Measurements from ENCODE around the gene EXOSC1. TPM values are rescaled to one million over a fixed set of nuclear protein-coding genes. Genes with fewer than 3 reads are reported as not detected.

The EXOSC1 gene
- total and polyA plus RNA-seq, 2 of the 13 experiments (the other 11 are each of a cell fraction or from before 2014, with no cell fraction given): 36.3 to 39.9 TPM

DNA sequence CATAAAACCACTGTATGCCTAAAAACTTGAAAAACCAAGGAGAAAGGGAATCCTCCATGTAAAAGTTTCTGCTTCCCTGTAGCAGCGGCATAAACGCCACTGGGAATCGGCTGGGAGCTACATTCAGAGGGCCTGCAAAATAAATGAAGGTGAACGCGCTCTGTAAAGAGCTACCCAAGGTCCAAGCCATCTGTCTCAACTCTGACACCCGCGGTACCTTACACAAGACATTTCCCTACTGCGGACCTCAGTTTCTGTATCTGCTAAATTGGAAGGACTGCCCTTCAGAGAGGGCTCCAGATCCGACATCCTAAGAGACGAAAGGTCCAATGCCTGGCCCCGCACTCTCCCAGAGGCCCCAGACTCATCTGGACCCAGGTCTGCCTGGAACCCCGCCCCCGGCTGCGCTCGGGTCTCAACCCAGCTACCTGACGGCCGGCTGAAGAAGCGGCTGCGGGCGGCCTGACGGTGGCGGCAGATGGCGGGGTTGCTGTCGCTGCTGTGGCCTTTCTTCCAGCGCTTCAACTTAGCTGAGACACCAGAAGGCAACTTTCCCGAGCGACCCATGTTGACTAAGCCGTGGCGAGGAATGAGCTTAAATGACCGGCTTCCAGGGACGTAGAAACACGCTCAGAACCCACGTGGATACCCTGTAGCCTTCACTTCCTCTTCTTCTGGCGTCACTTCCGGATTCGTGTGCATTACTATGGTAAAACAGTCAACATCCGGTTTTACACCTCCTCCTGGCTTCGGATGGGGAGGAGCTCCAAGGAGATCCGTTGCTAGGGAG is 44.9 kb downstream of the EXOSC1 start, which contains the start of gene RRP12 (continued):
- TF ChIP-seq, protein P1, sequence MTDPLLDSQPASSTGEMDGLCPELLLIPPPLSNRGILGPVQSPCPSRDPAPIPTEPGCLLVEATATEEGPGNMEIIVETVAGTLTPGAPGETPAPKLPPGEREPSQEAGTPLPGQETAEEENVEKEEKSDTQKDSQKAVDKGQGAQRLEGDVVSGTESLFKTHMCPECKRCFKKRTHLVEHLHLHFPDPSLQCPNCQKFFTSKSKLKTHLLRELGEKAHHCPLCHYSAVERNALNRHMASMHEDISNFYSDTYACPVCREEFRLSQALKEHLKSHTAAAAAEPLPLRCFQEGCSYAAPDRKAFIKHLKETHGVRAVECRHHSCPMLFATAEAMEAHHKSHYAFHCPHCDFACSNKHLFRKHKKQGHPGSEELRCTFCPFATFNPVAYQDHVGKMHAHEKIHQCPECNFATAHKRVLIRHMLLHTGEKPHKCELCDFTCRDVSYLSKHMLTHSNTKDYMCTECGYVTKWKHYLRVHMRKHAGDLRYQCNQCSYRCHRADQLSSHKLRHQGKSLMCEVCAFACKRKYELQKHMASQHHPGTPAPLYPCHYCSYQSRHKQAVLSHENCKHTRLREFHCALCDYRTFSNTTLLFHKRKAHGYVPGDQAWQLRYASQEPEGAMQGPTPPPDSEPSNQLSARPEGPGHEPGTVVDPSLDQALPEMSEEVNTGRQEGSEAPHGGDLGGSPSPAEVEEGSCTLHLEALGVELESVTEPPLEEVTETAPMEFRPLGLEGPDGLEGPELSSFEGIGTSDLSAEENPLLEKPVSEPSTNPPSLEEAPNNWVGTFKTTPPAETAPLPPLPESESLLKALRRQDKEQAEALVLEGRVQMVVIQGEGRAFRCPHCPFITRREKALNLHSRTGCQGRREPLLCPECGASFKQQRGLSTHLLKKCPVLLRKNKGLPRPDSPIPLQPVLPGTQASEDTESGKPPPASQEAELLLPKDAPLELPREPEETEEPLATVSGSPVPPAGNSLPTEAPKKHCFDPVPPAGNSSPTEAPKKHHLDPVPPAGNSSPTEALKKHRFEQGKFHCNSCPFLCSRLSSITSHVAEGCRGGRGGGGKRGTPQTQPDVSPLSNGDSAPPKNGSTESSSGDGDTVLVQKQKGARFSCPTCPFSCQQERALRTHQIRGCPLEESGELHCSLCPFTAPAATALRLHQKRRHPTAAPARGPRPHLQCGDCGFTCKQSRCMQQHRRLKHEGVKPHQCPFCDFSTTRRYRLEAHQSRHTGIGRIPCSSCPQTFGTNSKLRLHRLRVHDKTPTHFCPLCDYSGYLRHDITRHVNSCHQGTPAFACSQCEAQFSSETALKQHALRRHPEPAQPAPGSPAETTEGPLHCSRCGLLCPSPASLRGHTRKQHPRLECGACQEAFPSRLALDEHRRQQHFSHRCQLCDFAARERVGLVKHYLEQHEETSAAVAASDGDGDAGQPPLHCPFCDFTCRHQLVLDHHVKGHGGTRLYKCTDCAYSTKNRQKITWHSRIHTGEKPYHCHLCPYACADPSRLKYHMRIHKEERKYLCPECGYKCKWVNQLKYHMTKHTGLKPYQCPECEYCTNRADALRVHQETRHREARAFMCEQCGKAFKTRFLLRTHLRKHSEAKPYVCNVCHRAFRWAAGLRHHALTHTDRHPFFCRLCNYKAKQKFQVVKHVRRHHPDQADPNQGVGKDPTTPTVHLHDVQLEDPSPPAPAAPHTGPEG (CRISPR knock-in tag; IDR thresholded peaks at IDR 0.05): no peak
- no peak for TF ChIP-seq ZNF44 (CRISPR knock-in tag; IDR thresholded peaks at IDR 0.05)
- no peak for TF ChIP-seq PAWR (CRISPR knock-in tag; IDR thresholded peaks at IDR 0.05; ENCODE audit: borderline replicate concordance)
- TF ChIP-seq, protein P2, sequence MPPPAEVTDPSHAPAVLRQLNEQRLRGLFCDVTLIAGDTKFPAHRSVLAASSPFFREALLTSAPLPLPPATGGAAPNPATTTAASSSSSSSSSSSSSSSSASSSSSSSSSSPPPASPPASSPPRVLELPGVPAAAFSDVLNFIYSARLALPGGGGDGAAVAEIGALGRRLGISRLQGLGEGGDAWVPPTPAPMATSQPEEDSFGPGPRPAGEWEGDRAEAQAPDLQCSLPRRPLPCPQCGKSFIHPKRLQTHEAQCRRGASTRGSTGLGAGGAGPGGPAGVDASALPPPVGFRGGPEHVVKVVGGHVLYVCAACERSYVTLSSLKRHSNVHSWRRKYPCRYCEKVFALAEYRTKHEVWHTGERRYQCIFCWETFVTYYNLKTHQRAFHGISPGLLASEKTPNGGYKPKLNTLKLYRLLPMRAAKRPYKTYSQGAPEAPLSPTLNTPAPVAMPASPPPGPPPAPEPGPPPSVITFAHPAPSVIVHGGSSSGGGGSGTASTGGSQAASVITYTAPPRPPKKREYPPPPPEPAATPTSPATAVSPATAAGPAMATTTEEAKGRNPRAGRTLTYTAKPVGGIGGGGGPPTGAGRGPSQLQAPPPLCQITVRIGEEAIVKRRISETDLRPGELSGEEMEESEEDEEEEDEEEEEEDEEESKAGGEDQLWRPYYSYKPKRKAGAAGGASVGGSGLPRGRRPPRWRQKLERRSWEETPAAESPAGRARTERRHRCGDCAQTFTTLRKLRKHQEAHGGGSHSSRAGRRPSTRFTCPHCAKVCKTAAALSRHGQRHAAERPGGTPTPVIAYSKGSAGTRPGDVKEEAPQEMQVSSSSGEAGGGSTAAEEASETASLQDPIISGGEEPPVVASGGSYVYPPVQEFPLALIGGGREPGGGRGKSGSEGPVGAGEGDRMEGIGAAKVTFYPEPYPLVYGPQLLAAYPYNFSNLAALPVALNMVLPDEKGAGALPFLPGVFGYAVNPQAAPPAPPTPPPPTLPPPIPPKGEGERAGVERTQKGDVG (CRISPR knock-in tag; IDR thresholded peaks at IDR 0.05; ENCODE audit: borderline replicate concordance): no peak
- peak; percentile 29; the same call in 1 of the 2 replicates for TF ChIP-seq TAF1 (CRISPR knock-in tag; IDR thresholded peaks at IDR 0.05)
- TF ChIP-seq ZNF562 (CRISPR knock-in tag; IDR thresholded peaks at IDR 0.05; ENCODE audit: borderline replicate concordance): no peak
- 0 out of 2 replicates have a peak, but pooled peaks have one; percentile 32 for TF ChIP-seq DNMT3B (CRISPR knock-in tag; conservative IDR thresholded peaks at IDR 0.05)
- 0 out of 2 replicates have a peak, but pooled peaks have one; percentile 36 for TF ChIP-seq RNF2 (conservative IDR thresholded peaks at IDR 0.05; ENCODE audit: low read depth)
- TF ChIP-seq, protein P3, sequence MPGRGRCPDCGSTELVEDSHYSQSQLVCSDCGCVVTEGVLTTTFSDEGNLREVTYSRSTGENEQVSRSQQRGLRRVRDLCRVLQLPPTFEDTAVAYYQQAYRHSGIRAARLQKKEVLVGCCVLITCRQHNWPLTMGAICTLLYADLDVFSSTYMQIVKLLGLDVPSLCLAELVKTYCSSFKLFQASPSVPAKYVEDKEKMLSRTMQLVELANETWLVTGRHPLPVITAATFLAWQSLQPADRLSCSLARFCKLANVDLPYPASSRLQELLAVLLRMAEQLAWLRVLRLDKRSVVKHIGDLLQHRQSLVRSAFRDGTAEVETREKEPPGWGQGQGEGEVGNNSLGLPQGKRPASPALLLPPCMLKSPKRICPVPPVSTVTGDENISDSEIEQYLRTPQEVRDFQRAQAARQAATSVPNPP (CRISPR knock-in tag; IDR thresholded peaks at IDR 0.05): no peak
- TF ChIP-seq NR2F6 (IDR thresholded peaks at IDR 0.05): no peak
- no peak; the same call in 1 of the 2 replicates for TF ChIP-seq NR2F6 (CRISPR knock-in tag; IDR thresholded peaks at IDR 0.05)
- TF ChIP-seq NAIF1 (CRISPR knock-in tag; IDR thresholded peaks at IDR 0.05; ENCODE audit: borderline replicate concordance): no peak
- TF ChIP-seq, protein P4, sequence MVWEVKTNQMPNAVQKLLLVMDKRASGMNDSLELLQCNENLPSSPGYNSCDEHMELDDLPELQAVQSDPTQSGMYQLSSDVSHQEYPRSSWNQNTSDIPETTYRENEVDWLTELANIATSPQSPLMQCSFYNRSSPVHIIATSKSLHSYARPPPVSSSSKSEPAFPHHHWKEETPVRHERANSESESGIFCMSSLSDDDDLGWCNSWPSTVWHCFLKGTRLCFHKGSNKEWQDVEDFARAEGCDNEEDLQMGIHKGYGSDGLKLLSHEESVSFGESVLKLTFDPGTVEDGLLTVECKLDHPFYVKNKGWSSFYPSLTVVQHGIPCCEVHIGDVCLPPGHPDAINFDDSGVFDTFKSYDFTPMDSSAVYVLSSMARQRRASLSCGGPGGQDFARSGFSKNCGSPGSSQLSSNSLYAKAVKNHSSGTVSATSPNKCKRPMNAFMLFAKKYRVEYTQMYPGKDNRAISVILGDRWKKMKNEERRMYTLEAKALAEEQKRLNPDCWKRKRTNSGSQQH (CRISPR knock-in tag; IDR thresholded peaks at IDR 0.05; ENCODE audit: low read depth): peak; percentile 93
- peak; percentile 53 for TF ChIP-seq ZMYM4 (CRISPR knock-in tag; IDR thresholded peaks at IDR 0.05)
- TF ChIP-seq ARNTL (CRISPR knock-in tag; IDR thresholded peaks at IDR 0.05): 0 out of 2 replicates have a peak, but pooled peaks have one; percentile 39
- TF ChIP-seq ZNF737 (CRISPR knock-in tag; IDR thresholded peaks at IDR 0.05; ENCODE audit: borderline replicate concordance): no peak
- TF ChIP-seq ZNF788 (CRISPR knock-in tag; IDR thresholded peaks at IDR 0.05; ENCODE audit: borderline replicate concordance): no peak
- peak; percentile 94 for TF ChIP-seq FOXK1 (CRISPR knock-in tag; IDR thresholded peaks at IDR 0.05; ENCODE audit: borderline replicate concordance, low read depth)

Measured in HepG2 (cell line).